Measurements from ENCODE around the gene ADM2.

DNA sequence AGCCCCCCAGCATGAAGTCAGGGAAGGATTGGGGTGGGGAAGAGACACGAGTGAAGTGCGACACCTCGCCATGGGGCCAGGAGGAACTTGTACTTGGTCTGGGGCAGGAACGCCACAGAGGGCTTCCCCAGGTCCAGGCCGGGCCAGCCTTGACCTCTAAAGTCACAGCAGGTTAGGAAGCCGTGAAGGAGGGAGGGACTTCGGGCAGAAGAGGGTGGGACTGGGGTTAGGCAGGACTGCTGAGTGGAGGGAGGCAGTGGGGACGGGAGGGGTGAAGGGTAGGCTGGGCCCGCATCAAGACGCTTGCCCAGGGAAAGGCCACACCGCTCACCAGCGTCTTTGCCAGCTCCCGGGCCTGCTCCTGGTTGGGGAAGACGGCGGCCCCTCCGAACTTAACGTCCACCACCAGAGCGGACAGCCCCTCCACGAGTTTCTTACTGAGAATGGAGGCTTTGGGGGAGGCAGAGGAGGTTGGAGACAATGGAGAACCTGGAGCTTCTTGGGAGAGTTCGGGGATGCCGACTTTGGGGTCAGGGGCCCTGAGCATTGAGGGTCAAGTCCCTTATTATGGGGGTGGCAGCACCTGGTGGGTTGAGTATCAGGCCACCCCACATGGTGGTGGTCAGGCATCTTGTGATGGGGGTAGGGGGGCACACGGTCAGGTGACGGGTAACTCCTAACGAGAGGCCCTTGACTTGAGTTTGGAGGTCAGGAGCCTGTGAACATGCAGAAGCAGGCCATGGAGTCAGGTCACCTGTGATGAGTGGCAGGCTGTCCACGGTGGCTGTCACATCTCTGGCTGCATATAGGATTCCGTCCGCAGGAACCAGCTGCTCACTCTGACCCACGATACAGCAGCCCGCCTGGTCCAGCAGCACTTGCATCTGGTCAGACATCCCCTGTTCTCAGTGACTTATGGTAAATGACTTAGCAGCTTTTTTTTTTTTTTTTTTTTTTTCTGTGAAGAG is 45.8 kb downstream of the ADM2 start:
- TF ChIP-seq, protein P1, sequence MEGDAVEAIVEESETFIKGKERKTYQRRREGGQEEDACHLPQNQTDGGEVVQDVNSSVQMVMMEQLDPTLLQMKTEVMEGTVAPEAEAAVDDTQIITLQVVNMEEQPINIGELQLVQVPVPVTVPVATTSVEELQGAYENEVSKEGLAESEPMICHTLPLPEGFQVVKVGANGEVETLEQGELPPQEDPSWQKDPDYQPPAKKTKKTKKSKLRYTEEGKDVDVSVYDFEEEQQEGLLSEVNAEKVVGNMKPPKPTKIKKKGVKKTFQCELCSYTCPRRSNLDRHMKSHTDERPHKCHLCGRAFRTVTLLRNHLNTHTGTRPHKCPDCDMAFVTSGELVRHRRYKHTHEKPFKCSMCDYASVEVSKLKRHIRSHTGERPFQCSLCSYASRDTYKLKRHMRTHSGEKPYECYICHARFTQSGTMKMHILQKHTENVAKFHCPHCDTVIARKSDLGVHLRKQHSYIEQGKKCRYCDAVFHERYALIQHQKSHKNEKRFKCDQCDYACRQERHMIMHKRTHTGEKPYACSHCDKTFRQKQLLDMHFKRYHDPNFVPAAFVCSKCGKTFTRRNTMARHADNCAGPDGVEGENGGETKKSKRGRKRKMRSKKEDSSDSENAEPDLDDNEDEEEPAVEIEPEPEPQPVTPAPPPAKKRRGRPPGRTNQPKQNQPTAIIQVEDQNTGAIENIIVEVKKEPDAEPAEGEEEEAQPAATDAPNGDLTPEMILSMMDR (IDR thresholded peaks at IDR 0.05), result no peak
- TF ChIP-seq EP300 (IDR thresholded peaks at IDR 0.05), result no peak
- peak; percentile 39 to 57 for TF ChIP-seq POLR2AphosphoS5 (IDR thresholded peaks at IDR 0.05)

All from upper lobe of left lung (tissue), 4 donors.